ENCODE data around the gene PLD6.

DNA sequence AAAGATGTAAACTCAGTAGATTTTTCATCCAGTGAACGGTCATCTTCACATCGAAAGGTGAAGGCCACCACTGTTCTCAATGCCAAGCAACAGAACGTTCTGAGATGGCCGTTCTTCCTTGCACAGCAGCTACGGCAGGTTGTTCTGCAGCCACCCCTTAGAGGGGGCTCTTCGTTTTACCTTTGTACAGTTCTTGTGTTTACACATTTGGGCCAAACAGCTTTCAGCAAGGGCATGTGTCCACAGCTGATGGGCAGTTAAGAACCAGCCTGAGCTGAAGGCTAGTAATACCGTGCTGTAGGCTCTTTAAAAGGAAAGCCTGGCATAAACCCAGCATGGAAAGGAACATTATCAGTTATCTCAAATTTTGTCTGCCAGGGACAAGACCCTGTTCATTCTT, 15.9 kb downstream of the PLD6 start:
- no peak for TF ChIP-seq CTCF (IDR thresholded peaks at IDR 0.05)
- no peak for TF ChIP-seq EZH2 (IDR thresholded peaks at IDR 0.05; ENCODE audit: borderline replicate concordance, insufficient read depth, low read depth, low read length, poor library complexity, severe bottlenecking)
